ENCODE results near the gene LBHD1.
A peak's percentile ranks its signal among the peaks of the same experiment; 100 is the strongest.
"Not testable (repeated sequence)": the region's sequence is repeated elsewhere in the genome, so short reads cannot be mapped to it uniquely, and the experiment has no call there.

The LBHD1 gene

GRCh38 chr11:62693624-62694023, 21.6 kb upstream of the LBHD1 start:
- DNase-seq = not testable (repeated sequence)

DNA sequence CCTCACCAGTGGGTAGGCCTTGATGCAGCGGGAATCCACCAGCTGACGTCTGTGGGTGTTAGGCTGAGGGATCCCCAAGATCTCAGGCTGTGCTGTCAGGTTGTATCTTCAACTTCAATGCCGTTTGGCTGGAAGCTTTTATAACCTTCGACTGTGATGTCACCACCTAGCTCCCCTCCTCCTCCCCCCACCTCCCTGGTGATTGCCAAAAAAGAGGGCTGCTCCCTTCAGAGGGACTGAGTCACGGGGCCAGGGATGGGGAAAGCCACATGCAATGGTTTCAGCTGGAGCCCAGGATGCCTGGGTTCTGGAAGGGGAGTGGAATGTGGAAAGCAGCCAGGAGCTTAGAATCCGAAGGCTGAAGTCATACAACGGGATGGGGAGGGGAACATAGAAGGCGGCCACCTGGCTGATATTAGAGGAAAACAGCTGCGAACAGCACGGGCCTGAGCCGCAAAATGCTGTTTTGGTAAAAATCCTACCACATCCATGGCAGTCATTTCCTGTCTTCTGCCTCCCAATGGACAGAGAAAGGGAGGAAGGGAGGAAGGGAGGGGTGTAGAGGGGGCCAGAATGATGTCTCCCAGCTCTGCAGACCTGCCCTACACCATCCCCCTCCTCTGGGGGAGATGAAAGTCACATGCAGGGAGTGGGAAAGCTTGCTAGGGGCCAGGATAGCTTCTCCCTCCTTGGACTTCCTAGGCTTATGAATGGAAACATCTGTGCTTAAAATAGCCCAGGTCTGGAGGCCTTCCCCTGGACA, 17.5 kb upstream of the LBHD1 start, which contains the start of gene LRRN4CL:
Gene LRRN4CL, minus strand, starts transcription at position 110 of the 763 bp plus-strand sequence. CDS start 1,022 bp downstream, outside the sequence.
- DNase-seq = no peak

- no peak for DNase-seq
These were observed 16.4 kb upstream of the LBHD1 start for GRCh38 chr11:62688491-62688890.

DNA sequence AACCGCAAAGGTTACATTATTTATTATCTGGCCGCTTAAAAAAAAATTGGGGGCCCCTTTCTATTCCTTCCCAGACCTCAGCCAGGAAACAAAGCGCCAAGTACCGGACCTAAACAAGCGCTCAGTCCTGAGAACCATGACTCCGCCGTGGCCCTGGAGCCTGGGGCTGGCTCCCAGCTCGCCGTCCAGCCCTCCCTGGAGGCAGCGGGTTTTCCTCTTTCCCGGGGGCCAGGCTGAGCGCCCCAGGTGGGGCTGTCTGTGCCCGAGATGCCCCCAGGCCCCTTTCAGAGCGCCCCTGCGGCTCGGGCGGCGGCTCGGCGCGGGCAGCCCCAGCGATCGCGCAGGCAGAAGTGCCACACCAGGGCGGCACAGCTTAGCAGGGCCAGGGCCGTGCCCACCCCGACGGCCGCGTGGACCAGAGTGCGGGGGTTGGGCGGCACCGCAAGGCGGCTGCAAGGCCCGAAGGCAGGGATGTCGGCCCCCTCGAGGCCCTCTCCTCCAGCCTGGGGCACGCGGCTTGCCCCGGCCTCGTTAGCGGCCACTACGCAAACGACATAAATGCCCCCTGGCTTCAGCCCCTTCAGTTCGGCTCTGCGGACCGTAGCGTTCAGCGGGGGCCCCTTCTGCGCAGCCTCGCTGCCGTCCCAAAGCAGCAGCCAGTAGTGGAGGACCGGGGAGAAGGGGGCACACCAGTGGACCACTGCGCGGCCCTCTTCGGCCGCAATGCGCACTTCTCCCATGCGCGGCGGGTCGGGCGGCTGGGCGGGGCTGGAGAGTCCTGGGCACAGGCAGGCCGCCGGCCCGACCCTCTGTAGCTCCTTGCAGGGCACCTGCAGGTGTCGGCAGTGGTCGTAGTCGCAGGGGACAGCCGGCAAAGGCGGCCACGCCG, 15.7 kb upstream of the LBHD1 start:
- DNase-seq = no peak

DNA sequence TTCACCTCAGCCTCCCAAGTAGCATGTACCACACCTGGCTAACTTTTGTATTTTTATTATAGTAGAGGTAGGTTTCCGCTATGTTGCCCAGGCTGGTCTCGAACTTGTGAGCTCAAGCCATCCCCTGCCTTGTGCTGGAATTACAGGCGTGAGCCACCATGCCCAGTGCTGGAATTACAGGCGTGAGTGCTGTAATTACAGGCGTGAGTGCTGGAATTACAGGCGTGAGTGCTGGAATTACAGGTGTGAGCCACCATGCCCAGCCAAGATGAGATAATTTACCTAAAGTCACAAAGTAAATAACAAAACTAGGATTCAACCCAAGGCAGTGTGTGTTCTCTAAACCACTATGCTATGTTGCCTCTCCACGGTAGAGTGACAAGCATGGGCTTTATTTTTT, 10.5 kb upstream of the LBHD1 start:
- no peak for DNase-seq

DNA sequence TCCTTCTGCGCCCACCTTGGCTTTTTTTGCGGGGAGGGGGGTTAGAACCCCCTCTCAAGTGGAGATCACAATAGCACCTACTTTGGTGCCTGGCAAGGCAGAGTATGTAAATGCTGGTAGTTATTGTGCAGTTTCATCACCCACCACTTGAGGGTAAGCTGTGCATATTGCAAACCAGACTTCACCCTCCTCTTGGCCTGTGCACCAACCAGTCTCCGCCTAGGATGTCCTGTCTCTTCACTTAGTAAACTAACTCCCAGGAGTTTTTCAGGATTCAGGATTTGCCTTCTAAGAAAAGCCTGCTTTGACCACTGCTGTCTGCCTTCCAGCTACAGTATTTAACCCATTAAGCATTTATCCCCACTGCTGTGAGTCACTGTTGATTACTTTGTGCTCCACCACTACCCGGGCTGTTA, 8.8 kb upstream of the LBHD1 start:
- DNase-seq = peak; percentile 40

- DNase-seq = peak; percentile 90
These were observed 7.0 kb upstream of the LBHD1 start, which contains the start of gene UBXN1 for GRCh38 chr11:62678770-62679696. UBXN1 (minus strand) TSS chr11:62679073; CDS start chr11:62678923, 150 bp downstream.

GRCh38 chr11:62678433-62678769, 6.3 kb upstream of the LBHD1 start:
- no peak for DNase-seq

DNA sequence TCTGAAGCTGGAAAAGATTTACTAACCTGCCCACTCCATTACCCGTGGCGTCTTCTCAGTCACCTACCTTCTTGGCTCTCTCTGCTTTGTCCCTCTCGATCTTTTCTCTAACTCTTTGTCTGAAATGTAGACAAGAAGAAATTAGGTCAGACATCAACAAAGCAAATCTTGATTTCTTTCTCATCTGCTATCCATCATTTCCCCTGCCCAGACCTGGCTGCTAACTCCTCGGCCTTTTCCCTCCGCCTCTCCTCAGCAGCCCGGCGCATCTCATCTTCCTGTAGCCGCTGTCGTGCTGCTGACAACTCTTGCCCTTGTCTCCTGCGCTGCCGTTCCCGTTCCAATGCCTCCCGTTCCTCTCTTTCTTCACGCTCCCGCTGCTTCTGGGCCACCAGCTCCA, 5.6 kb upstream of the LBHD1 start:
- no peak for DNase-seq

GRCh38 chr11:62677156-62677555, 5.1 kb upstream of the LBHD1 start:
- DNase-seq = no peak

DNA sequence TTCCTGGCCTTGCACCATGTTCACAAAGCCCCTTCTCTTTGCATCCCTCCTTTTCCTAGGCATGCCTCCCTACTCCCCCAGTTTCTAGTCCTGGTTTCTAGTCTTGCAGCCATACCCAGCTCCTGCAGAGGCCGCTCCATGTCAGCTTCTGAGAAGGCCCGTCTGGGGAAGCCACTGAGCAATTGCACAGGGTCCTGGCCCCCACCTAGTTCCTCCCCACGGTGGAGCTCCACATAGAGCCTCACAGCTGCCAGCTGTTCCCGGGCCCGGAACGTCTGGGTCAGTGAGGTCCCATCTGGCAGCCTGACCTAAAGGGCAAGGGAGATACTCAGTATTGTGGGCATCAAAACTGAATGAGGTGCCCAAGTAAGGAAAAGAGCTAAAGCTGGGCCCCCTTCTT, 4.6 kb upstream of the LBHD1 start:
- DNase-seq = no peak

- not testable (repeated sequence) for DNase-seq
These were observed 3.3 kb upstream of the LBHD1 start for GRCh38 chr11:62675415-62675814.

DNA sequence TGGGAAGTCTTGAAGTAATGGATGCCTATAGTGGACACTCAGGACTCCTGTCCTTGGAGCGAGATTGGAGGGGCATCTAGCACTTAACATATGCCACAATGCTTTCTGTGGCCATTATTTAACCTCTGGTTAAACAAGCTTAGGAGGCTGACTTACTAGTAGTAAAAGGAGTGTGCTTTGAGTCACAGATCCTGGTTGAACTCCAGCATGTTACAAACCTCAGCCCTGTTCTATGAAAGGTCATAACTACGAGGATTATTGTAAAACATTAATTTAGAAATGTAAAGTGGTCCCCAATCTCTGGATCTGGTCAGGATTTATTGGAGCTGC, 1.1 kb upstream of the LBHD1 start:
- no peak for DNase-seq

DNA sequence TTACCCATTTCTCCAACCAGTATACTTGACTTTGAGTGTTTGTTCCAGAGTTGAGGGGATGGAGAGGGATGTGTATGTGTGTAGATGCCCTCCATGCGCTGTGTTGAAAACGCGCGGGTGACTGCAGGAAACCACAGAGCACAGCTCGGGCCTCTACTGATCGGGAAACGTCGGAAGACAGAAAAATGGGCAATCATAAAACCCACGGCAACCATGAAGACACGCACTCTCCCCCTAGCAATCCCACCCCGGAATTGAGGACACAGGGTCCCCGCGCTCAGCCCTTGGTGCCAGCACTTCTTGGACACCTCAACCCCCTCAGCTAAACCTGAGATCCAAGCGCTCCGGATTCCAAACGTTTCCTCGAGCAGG, 845 bp downstream of the LBHD1 start:
- DNase-seq = peak; percentile 80

DNA sequence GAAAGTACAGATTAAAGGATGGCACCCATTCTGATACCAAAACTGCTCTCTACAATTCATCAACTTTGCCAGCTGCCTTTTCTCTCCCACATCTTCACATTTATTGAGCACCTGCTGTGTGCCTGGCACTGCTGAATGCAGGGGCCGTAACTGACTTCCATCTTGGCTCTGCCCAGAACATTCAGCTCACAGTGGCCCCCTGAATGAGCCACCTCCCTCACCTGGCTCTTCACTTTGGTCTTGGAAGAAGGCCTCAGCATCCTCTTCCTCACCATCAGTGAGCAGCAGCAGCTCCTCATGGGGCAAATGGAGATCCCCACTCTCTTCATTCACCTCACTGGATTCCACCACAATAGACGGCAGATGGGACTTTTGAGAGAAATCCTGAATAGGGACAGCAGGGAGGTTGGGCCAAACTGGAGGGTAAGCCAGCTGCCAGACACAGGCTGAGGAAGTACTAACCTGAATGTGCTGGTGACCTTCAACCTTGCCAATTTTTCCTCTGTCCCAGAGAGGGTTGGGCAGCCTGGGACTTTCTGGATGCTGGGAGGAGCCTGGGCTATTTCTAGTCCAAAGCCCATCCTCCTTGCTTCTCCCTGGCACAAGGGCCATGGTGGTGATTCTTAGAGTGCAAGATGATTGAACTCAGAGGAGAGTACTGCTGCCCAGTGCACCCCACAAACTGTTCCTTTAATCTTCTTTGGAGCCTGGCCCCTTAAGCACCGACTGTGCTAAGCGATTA, 2.5 kb downstream of the LBHD1 start:
- DNase-seq = no peak

- DNase-seq = no peak
These were observed 4.6 kb downstream of the LBHD1 start for GRCh38 chr11:62667460-62667859.

GRCh38 chr11:62666259-62666926, 5.7 kb downstream of the LBHD1 start:
- DNase-seq = no peak

DNA sequence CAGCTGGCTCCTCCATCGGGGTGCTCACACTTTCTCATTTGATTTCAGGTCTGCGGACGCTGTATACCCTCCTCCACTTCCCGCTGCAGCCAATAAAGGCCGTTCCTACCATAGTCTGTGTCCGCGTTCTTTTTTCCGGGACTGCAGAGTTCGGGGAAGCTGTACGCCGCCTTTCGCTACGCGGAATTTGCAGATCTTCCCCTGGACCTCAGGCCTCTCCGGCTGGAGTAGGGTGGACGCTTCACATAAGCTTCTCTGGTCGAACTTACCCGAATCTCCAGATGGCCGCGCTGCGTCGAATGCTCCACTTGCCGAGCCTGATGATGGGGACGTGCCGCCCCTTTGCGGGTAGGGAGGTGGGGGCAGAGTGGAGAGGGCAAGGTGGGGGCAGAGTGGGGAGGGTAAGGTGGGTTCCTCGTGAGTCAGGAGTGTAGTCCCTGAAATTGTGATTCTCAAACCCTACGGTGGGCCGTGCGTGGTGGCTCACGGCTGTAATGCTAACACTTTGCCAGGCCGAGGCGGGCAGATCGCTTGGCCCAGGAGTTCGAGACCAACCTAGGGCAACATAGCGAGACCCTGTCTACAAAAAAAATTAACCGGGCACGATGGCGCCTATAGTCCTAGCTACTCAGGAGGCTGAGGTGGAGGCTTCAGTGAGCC, 6.3 kb downstream of the LBHD1 start:
- DNase-seq = peak; percentile 63

- DNase-seq = peak; percentile 98
These were observed 6.9 kb downstream of the LBHD1 start, which contains the start of the genes C11orf98 and CSKMT for GRCh38 chr11:62665075-62665598. C11orf98 (minus strand) TSS chr11:62665210; CDS start chr11:62665169, 41 bp downstream. CSKMT (plus strand) TSS chr11:62665312; CDS start chr11:62665880, 568 bp downstream.

DNA sequence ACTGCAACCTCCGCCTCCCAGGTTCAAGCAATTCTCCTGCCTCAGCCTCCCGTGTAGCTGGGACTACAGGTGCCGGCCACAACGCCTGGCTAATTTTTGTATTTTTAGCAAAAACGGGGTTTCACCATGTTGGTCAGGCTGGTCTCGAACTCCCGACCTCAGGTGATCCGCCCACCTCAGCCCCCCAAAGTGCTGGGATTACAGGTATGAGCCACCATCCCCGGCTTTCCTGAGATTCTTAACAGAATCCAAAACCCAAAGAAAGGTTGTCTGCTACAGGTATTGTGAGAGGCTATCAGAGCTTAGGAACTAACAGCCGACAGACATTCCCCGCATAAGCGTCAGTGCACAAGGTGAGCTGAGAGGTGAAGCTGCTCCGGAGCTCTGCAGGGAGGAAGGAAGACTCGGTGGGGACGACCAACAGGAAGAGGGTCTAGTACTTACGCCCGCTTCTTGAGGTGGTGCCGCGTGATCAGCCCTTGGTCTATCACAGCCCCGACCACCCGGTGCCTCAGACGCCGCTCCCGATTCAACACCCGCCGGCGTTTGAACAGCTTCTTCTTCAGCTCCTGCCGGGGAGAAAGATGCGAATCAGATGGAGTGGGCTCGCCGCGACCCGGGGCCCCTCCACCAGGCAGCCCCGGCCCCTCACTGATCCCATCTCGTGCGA, 7.5 kb downstream of the LBHD1 start:
- DNase-seq = peak; percentile 87

Data from NCI-H1092 treated with DMSO at 0.1 percent for 48 hours (cell line).